ENCODE measurements around the gene ADAM15. TPM values are rescaled to one million over a fixed set of nuclear protein-coding genes. Genes with fewer than 3 reads are reported as not detected.

Gene ADAM15
- total RNA-seq, 1 experiment from 2014 or later: 30.6 TPM

GRCh38 chr1:155066777-155067176 lies 15.7 kb downstream of the ADAM15 start:
- no peak overlapping the region for H4K91ac ChIP-seq (ENCODE audit: insufficient read length, low read depth, low read length)
- peaks cover 27 to 40% of the 10 kb centered on the region in 2 experiments for H3K4me1 Mint-ChIP-seq
- H3K56ac ChIP-seq (ENCODE audit: insufficient read length, low read depth, low read length): no peak overlapping the region
- no peak for DNase-seq
- H3K4ac ChIP-seq (ENCODE audit: low read depth, low read length): no peak overlapping the region
- H3K23me2 ChIP-seq (ENCODE audit: insufficient read length, low read depth, low read length, poor library complexity, severe bottlenecking): peaks cover 24% of the 10 kb centered on the region
- no peak overlapping the region for H3K18ac ChIP-seq (ENCODE audit: insufficient read length, low read depth, low read length)
- no peak overlapping the region for H2AK5ac ChIP-seq (ENCODE audit: insufficient read length, low read length)
- H3K4me3 Mint-ChIP-seq: no peak overlapping the region
- no peak overlapping the region; a peak in 1 of 7 replicates for H3K27ac Mint-ChIP-seq
- TF ChIP-seq CTCF (conservative IDR thresholded peaks at IDR 0.05): no peak
- H3K9me3 ChIP-seq (ENCODE audit: control insufficient read depth, low read depth, low read length): no peaks in the 10 kb centered on the region
- WGBS (ENCODE audit: extremely low coverage, insufficient read length, low lambda C conversion rate): no CpG with 5 or more reads among the region's 8 CpGs
- H2AFZ ChIP-seq (ENCODE audit: low read length): no peak overlapping the region
- H3K14ac ChIP-seq (ENCODE audit: insufficient read depth, low read length): no peak overlapping the region
- no peak overlapping the region for H3K27ac ChIP-seq (ENCODE audit: insufficient read length, low read depth, low read length)
- no peak overlapping the region for H2BK15ac ChIP-seq (ENCODE audit: low read depth, low read length)
- H3T11ph ChIP-seq (ENCODE audit: low read length): no peak overlapping the region
- H3K4me1 ChIP-seq (ENCODE audit: insufficient read depth, low read length): peaks cover 3% of the 10 kb centered on the region; the same call in 1 of the 2 replicates
- no peak overlapping the region for H2BK5ac ChIP-seq (ENCODE audit: insufficient read length, low read length)
- no peak overlapping the region for H2BK20ac ChIP-seq (ENCODE audit: low read depth, low read length, poor library complexity, severe bottlenecking)
- no peaks in the 10 kb centered on the region; the same call in 1 of the 2 replicates for H3K79me2 ChIP-seq (ENCODE audit: insufficient read depth, low read length)
- no peak overlapping the region for H4K5ac ChIP-seq (ENCODE audit: insufficient read length, low read depth, low read length)
- H4K8ac ChIP-seq (replicated peaks; ENCODE audit: insufficient read length, low read depth, low read length): no peak overlapping the region
- H3K9me3 Mint-ChIP-seq: no peaks in the 10 kb centered on the region; a peak in 1 of 5 replicates
- no peak overlapping the region for H2BK12ac ChIP-seq (ENCODE audit: insufficient read length, low read depth, low read length)
- no peaks in the 10 kb centered on the region for H4K20me1 ChIP-seq (ENCODE audit: control insufficient read depth, insufficient read depth, insufficient read length)
- peaks cover 7% of the 10 kb centered on the region for H3K27me3 Mint-ChIP-seq (ENCODE audit: low read depth)
- no peaks in the 10 kb centered on the region for H3K27me3 ChIP-seq (ENCODE audit: insufficient read depth, low read length)
- peaks cover 9 to 32% (median 30%) of the 10 kb centered on the region in 3 experiments for H3K36me3 Mint-ChIP-seq (ENCODE audit: insufficient read depth in 1 of 3, low read depth in 3 of 3)
- no peaks in the 10 kb centered on the region for H3K79me1 ChIP-seq (ENCODE audit: insufficient read depth, low read depth, low read length, poor library complexity, severe bottlenecking)
- no peak overlapping the region for H3K23ac ChIP-seq (ENCODE audit: insufficient read length, low read depth, low read length)
- no peak overlapping the region for H3K4me2 ChIP-seq (ENCODE audit: insufficient read depth, insufficient read length, low read length)
- no peak overlapping the region for H2BK120ac ChIP-seq (ENCODE audit: low read depth, low read length, poor library complexity, severe bottlenecking)
- no peak overlapping the region for H3K9ac ChIP-seq (ENCODE audit: extremely low read depth, insufficient read length, low read length)
